ENCODE results near the gene GPR3.
A peak's percentile ranks its signal among the peaks of the same experiment; 100 is the strongest.

GRCh38 chr1:27350663-27351540, 41.5 kb upstream of the GPR3 start:
- TF ChIP-seq CTCF (IDR thresholded peaks at IDR 0.05; ENCODE audit: insufficient read depth, low read length) (no peak), POLR2AphosphoS5 (IDR thresholded peaks at IDR 0.05; ENCODE audit: low read depth) (0 out of 2 replicates have a peak, but pooled peaks have one; percentile 11), SPI1 (IDR thresholded peaks at IDR 0.05; ENCODE audit: borderline replicate concordance, low read depth) (no peak), GABPA (IDR thresholded peaks at IDR 0.05; ENCODE audit: low read depth) (no peak)
- TF ChIP-seq, protein P1, sequence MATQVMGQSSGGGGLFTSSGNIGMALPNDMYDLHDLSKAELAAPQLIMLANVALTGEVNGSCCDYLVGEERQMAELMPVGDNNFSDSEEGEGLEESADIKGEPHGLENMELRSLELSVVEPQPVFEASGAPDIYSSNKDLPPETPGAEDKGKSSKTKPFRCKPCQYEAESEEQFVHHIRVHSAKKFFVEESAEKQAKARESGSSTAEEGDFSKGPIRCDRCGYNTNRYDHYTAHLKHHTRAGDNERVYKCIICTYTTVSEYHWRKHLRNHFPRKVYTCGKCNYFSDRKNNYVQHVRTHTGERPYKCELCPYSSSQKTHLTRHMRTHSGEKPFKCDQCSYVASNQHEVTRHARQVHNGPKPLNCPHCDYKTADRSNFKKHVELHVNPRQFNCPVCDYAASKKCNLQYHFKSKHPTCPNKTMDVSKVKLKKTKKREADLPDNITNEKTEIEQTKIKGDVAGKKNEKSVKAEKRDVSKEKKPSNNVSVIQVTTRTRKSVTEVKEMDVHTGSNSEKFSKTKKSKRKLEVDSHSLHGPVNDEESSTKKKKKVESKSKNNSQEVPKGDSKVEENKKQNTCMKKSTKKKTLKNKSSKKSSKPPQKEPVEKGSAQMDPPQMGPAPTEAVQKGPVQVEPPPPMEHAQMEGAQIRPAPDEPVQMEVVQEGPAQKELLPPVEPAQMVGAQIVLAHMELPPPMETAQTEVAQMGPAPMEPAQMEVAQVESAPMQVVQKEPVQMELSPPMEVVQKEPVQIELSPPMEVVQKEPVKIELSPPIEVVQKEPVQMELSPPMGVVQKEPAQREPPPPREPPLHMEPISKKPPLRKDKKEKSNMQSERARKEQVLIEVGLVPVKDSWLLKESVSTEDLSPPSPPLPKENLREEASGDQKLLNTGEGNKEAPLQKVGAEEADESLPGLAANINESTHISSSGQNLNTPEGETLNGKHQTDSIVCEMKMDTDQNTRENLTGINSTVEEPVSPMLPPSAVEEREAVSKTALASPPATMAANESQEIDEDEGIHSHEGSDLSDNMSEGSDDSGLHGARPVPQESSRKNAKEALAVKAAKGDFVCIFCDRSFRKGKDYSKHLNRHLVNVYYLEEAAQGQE (IDR thresholded peaks at IDR 0.05; ENCODE audit: insufficient replicate concordance, low read depth), result no peak
